HL-60/S4 (cell line): ENCODE results near the gene TPTE2.
"Not testable (repeated sequence)": the region's sequence is repeated elsewhere in the genome, so short reads cannot be mapped to it uniquely, and the experiment has no call there.

Experiments used
- in situ Hi-C: fragments of 300-500 bp; cut with MboI; formaldehyde crosslinking; loops from 2 replicates; pipeline ENCODE4 v1.14.3; 2022; ENCODE audit warnings: low sequenced_read_pairs

TPTE2 gene

DNA sequence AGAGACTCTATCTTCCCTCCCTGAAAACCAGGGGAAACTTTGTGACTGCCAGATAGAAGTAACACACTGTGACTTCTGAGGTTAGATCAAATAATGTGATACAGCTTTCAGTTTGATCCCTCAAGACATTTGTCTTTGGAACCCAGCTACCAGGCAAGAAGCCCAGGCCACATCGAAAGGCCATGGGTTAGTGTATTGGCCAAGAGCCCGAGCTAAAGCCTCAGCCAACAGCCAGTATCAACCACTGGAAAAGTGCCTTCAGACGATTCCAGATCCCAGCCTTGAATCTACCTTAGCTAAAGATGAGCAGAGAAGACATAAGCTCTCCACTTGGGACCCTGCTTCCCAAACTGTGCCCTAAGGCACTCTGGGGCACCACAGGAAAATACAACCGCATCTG lies 10.9 kb upstream of the TPTE2 start:
- in situ Hi-C loops = no loop called here

DNA sequence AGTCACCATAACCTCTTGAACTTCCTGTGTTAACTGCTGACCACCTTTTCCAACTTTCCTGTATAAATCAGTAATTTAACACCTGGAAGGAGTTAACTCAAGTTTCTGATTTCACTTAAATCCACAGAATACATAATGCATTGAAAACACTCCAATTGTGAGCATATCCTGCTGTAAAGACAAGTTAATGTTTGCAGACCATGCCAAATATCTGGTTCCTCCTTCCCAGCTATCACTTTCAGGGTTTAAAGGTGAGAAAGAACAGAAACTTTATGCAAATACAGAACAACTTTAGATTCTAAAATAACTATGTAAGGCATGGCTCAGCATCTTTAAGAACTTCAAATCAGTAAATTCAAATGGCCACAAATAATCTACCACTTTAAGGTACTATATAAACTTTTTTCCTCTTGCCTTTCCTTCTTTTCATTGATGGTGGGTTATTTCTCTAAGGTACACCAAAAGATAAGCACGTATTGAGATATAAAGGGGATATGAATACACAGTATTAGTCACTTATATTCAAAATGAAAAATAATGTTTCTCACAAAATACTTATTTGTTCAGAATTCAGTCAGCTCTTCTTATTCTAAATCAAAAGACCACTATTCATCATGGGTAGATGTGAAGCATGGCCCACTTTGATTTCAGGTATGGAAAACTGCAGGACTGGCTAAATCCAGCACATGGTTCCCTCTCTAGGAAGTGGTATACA lies 6.6 kb upstream of the TPTE2 start:
- in situ Hi-C loops = no loop called here

DNA sequence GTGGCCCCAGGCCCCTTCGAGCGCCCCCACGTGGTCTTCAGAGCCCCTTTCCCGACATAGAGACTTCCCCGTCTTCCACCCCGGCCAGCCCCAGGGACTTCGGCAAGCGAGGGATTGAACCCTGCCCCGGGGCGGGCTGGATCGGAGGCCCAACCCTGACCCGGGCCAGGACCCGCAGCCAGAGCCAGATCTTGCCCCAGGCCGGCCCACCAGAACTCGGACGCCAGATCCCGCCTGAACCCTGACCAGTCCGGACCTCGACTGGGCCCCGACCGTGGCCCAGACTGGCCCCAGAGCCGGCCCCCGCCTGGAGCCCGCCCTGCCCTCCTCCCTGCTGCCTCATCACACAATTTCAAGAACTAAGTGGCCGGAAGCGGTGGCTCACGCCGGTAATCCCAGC lies 253 bp upstream of the TPTE2 start:
- in situ Hi-C loops = no loop called here

DNA sequence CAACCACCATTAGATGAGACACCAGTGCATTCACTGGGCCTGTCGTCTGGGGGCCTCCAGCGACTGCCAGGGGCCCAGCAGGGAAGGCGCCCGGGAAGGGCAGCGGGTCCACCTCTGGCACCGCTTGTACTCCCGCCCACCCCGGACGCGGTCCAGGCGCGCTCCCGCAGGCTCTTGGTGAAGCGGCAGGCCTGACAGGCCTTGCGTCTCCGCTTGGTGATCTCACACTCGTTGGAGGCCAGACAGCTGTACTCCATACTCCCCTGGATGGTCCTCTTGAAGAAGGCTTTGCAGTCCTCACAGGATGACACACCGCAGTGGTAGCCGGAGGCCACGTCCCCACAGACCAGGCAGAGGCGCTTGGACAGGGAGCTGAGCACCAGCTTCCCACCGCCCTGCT lies 660 bp downstream of the TPTE2 start:
- in situ Hi-C loops = not testable (repeated sequence)

DNA sequence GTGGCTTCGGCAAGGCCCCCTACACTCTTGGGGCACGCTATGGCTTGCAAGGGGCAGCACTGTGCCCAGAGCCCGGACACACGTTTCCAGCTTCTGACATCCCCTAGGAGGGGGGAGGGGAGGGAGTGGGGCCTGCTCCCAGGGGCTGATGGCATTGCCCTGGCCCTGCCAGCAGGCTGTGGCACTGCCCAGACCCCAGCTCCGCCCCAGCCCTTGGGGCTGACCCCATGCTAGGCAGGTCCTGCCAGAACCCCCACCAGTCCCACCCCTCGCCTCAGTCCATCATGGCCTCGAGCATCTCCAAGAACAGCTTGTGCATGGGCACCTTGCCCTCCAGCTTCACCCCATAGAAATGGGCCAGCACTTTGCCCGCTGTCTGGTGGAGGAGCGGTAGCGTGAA lies 1.6 kb downstream of the TPTE2 start:
- in situ Hi-C loops = not testable (repeated sequence)

DNA sequence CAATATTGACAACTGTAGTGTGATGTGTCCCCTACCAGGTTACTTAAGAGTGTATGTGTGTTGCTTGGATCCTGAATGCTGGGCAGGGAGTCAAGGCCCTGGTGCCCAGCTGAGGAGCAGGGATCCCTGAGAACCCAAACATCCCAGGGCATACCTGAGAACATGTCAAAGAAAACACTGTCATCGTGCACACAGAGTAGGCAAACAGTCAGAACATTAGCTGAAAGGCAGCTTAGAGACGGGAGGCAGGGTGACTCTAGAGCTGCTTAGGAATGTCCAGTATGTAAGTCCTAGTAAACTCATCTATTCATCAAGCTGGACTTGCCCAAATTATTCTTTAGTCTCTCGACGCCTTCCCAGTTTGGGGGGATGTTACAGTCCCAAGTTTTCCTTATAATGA lies 4.0 kb downstream of the TPTE2 start:
- in situ Hi-C loops = not testable (repeated sequence)

DNA sequence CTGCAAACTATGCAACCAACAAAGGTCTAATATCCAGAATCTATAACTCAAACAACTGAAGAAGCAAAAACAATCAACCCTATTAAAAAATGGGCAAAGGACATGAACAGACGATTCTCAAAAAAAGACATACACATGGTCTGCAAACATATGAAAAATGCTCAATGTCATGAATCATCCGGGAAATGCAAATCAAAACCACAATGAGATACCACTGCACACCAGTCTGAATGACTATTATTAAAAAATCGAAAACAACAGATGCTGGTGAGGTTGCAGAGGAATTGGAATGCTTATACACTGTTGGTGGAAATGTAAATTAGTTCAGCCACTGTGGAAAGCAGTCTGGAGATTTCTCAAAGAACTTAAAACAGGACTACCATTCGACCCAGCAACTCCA lies 12.1 kb downstream of the TPTE2 start:
- in situ Hi-C loops = not testable (repeated sequence)

DNA sequence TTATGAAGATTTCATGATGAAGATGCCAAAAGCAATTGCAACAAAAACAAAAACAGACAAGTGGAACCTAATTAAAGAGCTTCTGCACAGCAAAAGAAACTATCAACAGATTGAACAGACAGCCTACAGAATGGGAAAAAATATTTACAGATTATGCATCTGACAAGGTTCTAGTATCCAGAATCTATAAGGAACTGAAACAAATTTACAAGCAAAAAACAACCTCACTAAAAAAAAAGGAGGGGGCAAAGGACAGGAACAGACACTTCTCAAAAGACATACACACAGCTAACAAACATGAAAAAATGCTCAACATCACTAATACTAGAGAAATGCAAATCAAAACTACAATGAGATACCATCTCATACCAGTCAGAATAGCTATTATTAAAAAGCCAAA lies 35.7 kb downstream of the TPTE2 start:
- in situ Hi-C loops = not testable (repeated sequence)

DNA sequence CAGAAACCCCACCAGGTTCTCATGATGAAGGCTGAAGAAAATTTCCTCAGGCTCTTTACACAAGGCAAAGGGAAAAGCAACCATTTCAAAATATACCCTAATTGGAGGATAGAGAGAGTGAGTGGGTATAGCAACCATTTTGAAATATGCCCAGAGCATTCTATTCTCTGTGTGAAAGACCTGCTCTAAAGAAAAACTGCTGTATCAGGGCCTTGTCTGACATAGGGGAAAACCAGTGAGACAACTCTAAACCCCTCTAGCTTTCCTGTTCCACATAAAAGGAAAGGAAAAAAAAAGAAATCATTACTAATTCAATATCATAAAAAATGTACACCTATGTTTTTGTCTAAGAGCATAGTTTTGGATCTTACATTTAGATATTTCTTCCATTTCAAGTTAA lies 42.3 kb downstream of the TPTE2 start:
- in situ Hi-C loops = no loop called here

DNA sequence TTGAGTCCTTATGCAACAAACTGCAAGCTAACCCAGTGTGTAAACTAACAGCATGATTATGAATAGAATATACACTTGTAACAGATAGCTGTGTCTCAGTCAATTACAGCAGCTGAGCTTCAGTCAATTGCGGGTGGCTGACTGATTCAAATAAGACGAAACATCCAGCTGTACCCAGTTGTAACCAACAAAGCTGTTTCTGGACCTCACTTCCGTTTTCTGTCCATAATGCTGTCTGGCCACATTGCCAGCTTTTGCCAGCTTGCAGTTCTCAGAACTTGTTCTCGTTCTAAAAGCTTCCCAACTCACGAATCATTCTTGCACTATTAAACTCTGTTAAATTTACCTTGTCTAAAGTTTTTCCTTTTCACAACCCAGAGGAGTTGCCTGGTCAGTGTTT lies 53.7 kb downstream of the TPTE2 start:
- in situ Hi-C loops = not testable (repeated sequence)

DNA sequence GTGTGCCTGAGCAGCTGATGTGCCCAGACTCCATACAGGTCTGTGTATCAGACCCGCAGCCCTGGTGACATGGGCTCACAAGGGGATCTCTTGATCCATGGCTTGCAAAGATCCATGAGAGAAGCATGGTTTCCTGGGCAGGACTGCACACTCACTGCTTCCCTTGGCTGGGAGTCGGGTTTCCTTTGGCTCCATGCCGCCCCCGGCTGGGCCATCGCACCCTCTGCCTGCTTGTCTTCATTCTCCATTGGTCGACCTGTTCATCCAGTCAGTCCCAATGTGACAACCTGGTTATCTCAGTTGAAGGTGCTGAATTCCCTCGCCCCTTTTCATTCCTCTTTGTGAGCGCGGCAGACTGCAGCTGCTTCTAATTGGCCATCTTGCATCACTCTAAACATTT lies 101.2 kb downstream of the TPTE2 start:
- in situ Hi-C loops = not testable (repeated sequence)

DNA sequence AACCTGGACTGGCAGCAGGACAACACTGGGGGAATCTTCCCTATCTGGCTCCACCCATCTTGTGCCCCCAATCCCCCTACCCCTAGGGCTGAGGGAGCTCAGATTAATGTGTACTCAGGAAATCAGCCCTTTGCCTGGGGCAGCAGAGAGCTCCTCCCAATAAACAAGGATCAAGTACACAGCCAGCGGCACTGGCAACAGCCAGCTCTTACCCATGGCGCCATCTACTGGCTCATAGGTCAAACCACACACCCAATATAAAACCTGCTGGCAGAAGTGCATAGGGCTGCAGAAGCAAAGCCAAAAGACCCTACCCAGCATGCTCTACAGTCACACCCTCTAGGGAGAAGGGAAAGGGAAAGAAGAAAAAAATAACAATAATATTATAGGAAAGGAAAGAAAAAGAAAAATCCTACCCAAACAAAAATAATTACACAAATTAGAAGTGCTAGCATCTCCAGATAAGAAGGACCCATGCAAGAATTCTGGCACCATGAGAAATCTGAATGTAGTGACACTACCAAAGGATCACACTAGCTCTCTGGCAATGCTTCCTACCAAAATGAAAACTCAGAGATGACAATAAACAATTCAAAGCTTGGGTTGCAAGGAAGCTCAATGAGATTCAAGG lies 122.2 kb downstream of the TPTE2 start:
- in situ Hi-C loops = not testable (repeated sequence)

DNA sequence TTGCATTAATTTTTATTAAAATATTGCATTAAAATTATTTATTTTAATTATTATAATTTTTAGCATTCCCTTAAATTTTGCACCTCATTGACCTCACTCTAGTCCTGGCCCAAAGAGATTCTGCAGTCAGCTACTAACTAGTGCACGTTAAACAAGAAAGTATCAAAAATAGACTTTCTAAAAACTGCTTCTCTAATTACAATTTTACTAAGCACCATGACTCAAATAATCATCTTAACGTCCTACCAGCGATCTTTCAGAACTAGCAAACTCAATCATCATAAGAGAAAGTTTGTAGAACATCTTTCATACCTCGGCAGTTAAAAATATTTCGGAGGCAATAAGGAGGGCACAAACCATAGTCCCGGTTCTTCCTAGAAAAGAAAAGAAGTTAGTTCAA lies 123.6 kb downstream of the TPTE2 start:
- in situ Hi-C loops = not testable (repeated sequence)

DNA sequence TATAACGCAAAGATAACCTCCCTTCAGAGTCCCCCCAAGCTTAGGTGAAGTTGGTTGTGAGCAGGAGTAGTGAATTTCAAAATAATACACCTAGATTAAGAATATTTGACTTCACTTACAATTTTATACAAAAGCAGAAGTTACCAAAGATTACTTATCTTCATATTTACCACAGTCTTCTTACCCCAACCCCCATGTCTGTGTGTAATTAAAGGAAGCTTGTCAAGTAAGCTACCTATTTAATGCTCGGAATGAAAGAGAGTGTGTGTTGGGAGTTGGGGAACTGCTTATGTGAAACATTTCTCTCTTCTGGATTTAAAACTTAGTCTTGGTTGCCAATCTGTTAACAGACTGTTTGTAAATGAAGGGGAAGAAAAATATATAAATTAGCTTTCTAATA lies 139.1 kb downstream of the TPTE2 start:
- in situ Hi-C loops = not testable (repeated sequence)

DNA sequence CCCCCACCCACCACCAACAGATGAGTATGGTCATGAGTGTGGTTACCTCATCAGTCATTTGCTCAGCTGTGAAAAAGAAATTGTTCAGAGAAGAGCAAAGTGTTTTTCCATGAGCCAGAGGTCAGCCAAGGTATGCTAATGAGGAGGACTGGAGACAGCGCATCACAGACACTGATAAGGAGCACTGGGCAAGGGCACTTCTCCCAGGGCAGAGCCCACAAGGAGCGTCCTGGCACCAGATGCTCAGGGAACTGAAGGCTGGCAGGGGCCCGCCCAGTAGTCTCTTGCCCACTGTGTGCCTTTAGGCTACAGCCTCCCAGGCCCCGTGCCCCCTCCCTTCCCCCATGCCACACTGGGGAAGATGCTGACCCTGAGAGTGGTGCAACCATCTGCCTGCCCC lies 148.8 kb downstream of the TPTE2 start:
- in situ Hi-C loops = not testable (repeated sequence)

DNA sequence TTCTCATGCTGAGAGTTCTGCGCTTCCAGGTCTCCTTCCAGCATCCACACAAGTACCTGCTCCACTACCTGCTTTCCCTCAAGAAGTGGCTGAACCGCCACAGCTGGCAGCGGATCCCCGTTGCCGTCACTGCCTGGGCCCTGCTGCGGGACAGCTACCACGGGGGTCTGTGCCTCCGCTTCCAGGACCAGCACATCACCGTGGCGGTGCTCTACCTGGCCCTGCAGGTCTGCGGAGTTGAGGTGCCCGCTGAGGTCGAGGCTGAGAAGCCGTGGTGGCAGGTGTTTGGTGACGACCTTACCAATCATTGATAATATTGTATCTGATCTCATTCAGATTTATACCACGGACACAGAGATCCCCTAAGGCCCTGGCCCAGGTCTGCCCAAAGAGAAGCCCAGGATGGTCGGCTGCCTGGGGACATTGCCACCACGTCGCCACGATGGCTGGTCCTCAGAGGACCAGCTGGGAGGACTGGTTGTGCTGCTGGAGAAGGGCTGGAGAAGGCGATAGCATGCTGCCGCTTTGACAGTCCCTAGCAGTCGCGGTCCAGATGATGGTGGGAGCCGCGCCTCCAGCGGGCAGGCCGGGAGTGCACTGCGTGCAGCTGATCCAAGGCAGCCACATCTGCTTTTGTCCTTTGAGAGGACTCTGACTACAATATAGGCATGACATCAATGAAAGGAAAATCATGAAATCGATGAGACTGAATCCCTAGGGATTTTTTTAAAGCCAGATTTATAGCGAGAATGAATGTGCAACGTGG lies 178.4 kb downstream of the TPTE2 start:
- in situ Hi-C loops = not testable (repeated sequence)

DNA sequence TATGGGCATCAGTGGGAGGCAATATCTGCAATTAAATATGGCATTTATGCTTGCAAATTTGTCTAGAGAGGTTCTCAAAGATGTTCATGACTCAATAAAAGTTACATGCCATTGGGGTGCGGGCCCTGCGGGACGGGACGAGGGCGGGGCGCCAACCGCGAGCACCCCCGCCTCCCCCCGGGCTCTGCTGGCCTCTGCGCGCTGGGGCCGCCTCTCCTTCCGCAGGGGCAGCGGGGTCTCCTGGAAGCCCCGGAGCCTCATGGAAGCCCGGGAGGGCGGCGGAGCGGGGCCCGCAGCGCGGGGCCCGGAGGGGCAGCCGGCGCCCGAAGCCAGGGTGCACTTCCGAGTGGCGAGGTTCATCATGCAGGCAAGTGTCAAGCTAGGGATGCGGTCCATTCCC lies 179.2 kb downstream of the TPTE2 start:
- in situ Hi-C loops = no loop called here
